Stimulated activated CD4-positive, alpha-beta T cell treated with anti-CD3 and anti-CD28 coated beads, Interleukin-2, amount 100 ng/mL, for 48 hours (primary cell): ENCODE data around the gene SETDB1.

Experiments
- DNase-seq, 2 donors: peaks; one replicate each; pipeline ENCODE4 v3.0.0-alpha.2; 2020

SETDB1 gene

DNA sequence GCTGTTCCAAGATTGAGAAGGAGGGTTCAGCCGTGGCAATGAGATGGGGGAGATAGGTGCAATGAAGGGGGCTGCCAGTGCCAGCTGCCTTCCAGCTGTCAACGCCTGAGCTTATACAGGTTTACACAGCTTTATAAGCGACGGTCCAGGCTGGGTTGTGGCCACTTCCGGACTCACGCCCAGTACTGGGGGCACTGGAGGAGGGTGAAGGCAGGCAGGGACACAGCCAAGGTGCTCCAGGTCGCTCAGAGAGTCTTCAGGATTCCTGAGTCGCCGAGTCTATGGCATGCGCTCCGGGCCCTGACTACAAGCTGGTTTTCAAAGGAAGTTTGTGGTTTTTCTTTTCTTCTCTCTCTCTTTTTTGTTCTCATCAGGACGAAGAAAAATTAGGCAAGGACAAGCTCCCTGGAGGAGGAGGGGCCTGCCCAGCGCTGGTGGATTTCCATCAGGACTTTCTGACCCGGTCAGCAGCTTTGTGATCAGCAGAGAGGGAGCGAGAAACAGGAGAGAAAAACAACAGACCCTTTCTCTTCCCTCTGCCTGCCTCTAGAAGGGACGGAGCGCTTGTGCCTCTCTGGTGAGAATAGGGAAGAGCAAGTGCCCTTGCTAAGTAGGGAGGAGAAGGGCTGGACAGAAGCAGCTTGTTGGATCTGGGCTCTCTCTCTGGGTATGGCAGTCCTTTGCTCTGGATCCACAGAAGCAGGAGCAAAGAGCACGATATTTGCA lies 80.3 kb downstream of the SETDB1 start, which contains the start of gene MINDY1:
Gene MINDY1, minus strand, starts transcription at position 576 of the 726 bp plus-strand sequence. CDS start 4,285 bp downstream, outside the sequence.
- DNase-seq: peak in 1 of 2 donors; percentile 33

DNA sequence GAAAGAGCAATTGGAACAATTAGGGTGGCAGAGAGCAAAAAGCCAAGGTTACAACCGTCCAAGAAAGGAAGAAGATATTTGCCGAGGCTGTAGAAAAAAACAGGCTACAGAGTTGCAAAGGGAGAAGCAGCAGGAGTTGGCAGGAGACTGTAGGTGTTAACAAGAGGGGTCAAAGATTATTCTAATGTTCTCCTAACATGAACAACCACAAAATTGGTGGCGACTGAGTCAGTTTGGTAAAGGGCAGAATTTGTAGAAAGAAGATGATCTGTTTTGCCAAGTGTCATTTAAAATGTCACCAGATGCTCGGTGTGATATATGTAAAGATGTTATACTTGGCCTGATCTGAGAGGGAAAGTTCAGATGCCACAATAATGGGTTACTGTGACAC lies 81.7 kb downstream of the SETDB1 start:
- no peak for DNase-seq

DNA sequence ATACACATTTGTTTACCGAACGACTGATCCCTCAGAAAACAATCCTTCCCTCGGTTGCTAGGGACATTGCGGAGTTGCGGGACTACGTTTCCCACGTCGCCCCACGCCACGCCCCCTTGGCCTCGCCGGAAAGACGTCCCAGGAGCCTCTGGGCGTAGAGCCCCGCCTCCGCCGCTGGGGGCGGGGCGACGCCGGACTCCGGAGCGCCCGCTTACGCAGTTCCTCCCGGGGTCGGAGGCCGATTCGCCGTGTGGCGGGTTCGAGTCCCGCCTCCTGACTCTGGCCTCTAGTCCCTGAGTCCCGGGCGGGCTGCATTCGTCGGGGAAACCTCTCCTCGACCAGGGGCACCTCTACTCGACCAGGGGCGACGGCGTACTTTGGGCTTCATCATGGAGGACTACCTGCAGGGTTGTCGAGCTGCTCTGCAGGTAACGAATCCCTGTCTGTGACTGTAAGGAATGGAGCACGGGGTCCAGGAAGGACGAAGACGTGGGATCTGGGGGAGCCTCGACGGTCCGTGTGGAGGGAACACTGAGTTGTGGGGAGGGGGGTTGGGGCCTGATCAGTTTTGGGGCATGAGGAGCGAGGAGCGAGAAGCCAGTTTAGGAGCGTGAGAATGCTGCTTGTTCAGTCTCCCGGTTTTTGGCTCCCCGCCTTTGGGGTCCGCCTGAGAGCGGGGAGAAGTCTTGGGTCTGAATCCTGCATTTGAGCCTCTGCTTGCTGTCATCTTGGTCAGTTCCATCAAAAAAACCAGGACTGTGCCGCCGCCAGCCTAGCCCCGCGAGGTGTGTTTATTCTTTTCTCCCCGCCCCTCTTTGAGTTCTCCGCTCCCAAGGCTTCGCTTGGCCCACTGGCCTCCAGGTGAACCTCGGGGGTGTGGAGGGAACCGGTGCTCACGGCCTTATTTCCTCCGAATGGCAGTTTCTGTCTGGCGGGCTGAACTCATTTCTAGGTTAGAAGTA lies 82.4 kb downstream of the SETDB1 start, which contains the start of gene PRUNE1:
Gene PRUNE1, plus strand, starts transcription at position 206 of the 962 bp plus-strand sequence. Its CDS starts 184 bp downstream, at position 390.
- DNase-seq: peak; percentile 94 to 95

DNA sequence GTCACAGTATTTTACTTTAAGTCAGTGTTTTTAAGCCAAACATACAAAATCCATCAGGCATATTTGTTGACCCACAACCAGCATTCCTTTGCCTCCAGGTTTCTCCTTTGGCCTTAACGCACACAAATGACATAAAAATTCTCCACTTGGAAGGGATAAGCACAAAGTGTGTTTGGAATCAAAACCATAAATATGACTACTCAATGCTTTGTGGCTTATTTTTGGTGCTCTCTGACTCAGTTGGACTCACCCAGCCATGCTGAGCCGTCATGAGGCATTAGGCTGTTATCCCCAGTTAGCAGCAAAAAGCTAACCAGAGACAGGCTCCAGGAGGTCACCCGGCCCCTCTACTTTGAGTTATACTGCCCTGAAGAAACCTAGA lies 83.0 kb downstream of the SETDB1 start:
- DNase-seq: no peak

DNA sequence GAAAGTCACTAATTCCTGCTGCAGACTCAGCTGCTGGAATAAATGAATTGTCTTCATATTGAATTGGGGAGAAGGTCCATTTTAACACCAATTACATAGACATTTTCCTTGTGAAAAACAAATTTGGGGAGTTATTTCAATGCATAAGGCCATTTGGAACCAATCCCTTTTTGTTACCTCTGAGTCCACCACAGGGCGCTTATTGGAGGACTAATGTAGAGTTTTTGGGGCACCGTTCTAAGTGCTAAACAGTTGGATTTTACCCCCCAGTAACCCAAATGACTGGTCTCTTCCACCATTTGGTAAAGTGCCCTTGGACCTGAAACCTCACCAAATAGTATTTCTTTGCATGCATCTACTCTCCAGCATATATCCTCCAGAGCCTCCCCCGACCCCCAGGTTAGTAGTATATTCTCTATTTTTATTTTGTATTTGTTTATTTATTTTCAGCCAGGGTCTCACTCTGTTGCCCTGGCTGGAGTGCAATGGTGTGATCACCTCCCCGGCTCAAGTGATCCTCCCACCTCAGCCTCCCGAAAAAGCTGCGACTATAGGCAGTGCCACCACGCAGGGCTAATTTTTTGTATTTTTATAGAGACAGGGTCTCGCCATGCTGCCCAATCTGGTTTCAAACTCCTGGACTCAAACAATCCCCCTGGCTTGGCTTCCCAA lies 83.6 kb downstream of the SETDB1 start:
- DNase-seq: no peak

DNA sequence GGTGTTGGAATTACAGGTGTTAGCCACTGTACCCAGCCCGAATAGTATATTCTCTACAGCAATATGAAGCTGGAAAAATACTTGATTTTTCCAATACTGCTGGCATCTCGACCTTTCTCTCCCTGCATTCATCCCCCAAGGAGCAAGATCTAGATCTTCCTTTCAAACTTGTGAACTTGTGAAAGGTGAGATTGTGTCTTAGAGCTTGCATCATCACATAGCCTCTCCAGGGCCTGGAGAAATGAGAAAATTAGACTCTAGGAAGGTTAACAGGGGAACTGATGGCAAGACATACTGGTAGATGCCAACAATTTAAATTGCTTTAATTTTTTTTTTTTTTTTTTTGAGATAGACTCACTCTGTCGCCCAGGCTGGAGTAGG lies 84.2 kb downstream of the SETDB1 start:
- DNase-seq: no peak

DNA sequence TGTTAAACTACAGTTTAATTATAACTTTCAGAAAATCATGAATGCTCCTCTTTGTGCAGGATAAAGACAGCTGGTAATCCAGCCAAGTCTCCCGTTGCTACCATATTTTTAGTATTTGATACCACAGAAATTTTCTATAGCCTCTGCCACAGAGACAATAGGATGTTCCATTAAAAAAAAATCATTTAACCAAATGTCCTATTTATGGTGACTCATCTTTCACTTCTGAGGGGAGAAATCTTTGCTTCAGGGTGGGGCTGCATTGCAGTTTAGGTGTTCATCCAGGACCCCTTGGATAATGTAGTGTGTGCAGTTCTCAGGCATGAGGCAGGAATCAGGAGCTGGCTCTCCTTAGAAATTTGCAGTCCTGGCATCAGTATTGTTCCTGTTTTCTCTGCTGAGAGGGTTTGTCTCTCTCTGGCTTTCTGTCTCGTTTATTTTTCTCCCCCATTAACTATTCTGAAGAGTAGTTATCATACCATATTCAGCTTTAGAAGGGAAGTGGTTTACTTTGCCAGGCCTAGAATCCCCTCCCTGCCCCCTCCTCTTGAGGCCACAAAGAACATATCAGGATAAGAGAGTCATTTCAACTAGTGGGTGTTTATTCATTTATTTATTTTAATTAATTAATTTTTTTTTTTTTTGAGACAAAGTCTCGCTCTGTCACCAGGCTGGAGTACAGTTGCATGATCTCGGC lies 85.1 kb downstream of the SETDB1 start:
- no peak for DNase-seq

DNA sequence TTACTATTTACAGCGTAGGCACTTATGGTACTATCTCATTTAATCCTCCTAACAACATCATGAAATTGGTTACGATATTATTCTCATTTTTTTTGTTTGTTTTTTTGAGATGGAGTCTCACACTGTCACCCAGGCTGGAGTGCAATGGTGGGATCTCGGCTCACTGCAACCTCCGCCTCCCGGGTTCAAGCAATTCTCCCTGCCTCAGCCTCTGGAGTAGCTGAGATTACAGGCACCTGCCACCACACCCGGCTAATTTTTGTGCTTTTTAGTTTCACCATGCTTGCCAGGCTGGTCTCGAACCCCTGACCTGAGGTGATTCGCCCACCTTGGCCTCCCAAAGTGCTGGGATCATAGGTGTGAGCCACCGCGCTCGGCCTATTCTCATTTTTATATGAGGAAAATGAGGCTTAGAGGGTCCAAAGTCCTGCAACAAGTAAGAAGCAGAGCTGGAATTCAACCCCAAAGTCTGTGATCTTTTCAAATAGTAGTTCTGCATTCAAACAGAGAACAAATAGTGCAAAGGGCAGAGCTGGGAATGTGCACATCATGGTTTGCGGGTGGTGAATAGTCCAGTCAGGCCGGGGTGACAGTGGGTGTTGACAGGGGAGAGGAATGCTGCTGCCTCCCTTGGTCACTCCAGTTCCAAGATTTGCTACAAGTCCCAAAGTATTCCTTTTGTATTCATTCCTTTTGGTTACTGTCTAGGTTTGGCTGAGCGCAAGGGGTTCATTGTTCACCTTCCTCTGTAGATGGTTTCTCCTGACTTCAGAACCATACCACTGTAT lies 86.7 kb downstream of the SETDB1 start:
- no peak for DNase-seq

DNA sequence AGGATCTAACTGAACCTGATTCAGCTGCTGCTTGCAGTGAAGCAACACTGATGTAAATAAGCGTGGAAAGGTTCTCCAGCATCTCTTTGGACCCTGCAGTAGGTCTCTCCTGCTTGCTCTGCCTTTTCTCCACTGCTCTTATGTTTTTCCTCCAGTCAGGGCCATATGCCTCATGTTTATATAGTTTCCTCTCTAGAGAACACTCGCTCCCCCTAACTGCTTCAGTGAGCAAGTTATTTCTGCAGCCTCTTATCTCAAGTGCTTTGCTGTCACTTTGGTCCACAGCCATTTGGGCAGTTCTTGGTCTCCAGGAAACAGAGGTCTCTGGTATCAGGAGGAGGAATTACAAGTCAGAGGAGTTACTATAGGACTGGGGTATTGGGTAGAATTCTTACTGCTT lies 87.4 kb downstream of the SETDB1 start:
- DNase-seq: no peak
